ENCODE results near the gene DNAJC25. TPM values are rescaled to one million over a fixed set of nuclear protein-coding genes. Genes with fewer than 3 reads are reported as not detected.
A peak's percentile ranks its signal among the peaks of the same experiment; 100 is the strongest.

DNAJC25 gene
- total and polyA plus RNA-seq, 2 of the 8 experiments (the other 6 are each of a cell fraction or from before 2014, with no cell fraction given) = 2.7 to 6.2 TPM

- TF ChIP-seq ATF2 (IDR thresholded peaks at IDR 0.05; ENCODE audit: low read length) = 0 out of 2 replicates have a peak, but pooled peaks have one; percentile 16
- peak in 1 of 2 experiments; percentile 46; a peak in 1 of 4 replicates for TF ChIP-seq SIN3A (conservative IDR thresholded peaks at IDR 0.05 in 1 of 2, IDR thresholded peaks at IDR 0.05 in 1 of 2; ENCODE audit: low read depth in 1 of 2, low read length in 2 of 2)
- TF ChIP-seq CBX5 (IDR thresholded peaks at IDR 0.05; ENCODE audit: low read depth, low read length) = no peak
- peak; percentile 82 to 84 for TF ChIP-seq RAD21 (IDR thresholded peaks at IDR 0.05 in 1 of 2, conservative IDR thresholded peaks at IDR 0.05 in 1 of 2; ENCODE audit: low read depth in 2 of 2, low read length in 2 of 2)
- peak; percentile 46 for TF ChIP-seq KDM4A (IDR thresholded peaks at IDR 0.05; ENCODE audit: low read depth, low read length, severe bottlenecking)
- TF ChIP-seq CHD2 (IDR thresholded peaks at IDR 0.05; ENCODE audit: low read length) = no peak
- TF ChIP-seq KDM5A (IDR thresholded peaks at IDR 0.05; ENCODE audit: low read length) = no peak
- no peak for TF ChIP-seq RXRA (IDR thresholded peaks at IDR 0.05; ENCODE audit: insufficient read depth, low read depth, low read length)
Observed at GRCh38 chr9:111597852-111598732, 33.0 kb upstream of the DNAJC25 start (continued).
